NCI-H69 (cell line): Measurements from ENCODE around the gene PIK3R5.
"Not testable (repeated sequence)": the region's sequence is repeated elsewhere in the genome, so short reads cannot be mapped to it uniquely, and the experiment has no call there.

Experiments
- DNase-seq: peaks from one replicate; lab custom pipeline; 2025; lab: John Stamatoyannopoulos, UW

The PIK3R5 gene

DNA sequence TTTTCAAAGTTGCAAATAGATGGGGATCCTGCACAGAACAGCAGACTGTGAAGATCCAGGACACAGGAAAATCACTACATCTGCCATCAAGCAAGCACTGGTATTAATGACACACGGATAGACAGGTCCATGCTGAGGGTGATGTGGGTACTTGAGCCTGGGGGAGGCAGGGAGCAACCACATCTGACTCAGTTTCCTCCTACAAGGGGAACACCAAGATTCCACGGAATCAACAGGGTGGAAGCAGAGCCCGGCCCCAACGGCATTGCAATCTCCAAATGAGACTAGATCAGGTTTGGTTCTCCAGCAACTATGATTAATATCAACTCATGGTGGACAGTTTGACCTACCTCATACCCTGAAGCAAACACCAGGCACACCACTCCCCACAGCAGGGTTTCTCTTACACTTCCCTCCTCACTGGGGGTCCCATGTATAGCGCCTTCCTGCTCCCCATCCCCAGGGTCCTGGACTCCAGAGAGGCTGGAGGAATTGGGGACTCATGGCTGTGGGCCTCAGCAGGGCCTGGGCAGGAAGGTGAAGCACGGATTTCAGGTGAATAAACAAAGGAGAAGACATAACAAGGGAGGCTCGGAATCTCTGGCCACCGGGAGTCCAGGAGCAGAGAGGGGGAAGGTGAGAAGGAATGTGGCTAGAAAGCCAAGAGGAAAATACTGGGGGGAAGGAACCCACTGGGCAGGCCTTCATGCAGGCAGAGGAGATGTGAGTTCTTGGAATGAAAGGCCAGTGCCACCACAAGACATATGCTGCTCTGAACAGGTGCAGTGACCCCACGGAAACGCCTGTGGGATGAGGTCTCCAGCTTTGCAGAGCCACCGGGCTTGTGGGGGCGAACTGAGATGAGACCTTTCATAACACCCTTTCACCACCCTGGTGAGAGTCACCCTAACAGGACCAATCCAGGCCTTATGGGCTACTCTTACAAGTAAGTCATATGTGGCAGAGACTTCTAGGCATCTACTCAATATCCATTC lies 68.6 kb downstream of the PIK3R5 start:
- DNase-seq: no peak

DNA sequence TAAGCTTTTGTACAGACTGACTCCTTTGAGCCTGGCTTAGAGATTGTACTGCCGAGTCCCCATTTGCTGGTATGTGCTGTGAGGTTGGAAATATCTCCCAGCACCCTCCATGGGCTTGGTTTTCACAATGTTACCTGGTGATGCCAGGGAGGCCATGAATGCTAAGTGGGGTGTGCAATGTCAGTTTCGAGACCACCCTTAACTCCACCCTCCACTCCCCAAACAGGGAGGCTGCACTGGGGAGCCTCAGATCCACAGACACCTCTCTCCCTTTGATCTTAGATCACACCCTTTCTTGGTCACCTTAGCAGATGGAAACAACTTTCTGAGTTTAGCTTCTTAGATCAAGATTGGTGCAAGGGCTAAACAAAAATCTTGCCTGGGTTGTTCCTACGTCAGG lies 69.4 kb downstream of the PIK3R5 start:
- no peak for DNase-seq

DNA sequence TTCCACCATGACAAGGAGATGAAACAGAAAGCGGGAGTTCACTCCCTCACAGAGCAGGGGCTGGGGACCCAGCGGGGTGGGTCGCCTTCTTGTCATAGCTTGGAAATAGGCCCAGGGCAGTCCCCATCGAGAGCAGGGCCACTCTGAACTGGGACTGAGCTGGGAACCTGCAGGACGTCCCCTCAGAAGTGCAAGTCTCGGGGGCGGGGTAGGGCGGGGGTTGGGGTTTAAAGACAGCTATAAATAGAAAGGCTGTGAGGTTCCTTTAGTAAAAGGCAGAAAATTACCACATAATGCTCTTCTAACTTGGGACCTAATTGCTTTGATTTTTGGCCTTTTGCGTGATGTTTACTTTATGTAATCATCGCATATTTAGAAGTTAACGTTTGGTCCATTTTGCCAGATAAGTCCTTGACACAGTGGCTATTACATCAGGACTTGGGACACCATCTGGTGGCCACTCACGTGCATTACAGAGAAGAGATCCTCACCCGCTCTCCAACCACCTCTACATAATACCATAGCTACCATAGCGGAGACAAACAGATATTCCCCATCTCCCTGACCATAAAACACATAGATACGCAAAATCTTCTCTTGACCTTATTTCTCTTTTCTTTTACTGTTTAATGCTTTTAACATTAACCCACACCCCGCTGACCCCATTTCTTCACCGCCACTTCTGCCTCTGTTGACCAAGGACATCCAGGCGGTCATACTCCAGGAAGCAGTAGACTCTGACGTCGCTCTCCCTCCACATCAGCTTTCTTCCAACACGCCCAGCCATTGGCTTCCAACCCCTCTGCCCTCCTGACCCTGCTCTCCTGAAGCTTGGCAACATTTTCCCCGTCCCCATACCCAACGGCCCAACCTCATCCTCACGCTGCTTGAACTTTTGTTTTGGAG lies 70.6 kb downstream of the PIK3R5 start:
- DNase-seq: peak; percentile 56

GRCh38 chr17:8894202-8894671 lies 71.3 kb downstream of the PIK3R5 start:
- no peak for DNase-seq

DNA sequence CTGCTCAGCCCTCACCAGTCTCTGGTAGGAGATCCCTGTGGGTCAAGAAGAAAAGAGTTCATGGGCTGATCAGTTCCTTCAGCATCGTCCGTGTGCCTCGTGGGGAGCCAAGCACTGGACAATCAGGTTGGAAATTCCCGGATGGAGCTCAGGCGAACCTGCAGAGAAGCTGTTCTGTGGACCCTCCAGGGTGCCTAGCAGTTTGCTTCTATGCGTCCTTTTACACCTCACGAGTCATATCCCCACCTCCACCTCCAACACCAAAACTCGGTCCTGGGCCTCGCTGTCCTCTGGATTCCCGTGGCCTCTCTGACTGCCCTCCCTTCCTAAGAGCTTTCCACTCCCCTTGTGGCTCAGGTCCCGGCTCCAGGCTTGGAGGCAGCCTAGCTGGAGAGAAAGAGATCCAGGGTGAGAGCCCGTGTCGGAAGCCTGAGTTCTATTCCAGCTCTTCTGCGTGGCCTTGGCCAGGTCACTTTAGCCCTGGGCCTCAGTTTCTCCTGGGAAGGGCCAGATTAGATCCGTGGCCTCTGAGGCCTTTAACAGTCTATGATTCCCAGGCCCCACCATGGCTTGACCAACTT lies 71.8 kb downstream of the PIK3R5 start:
- DNase-seq: no peak

DNA sequence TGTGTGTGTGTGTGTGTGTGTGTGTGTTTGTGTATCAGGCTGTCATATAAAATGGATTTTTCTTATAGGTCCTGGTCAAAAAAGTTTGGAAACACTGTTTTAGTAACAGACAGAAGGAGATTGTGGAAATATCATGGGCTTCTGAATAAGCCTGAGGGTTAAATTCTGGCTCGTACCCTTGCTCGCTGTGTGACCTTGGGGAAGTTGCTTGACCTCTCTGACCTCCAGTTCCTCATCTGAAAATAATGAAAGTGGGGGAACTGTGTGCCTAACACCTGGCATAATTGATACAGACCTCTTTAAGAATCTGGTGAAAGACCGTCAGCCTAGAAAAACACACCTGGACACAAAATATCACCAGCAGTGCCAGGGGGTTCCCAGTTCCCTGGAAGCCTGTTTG lies 72.4 kb downstream of the PIK3R5 start:
- no peak for DNase-seq

DNA sequence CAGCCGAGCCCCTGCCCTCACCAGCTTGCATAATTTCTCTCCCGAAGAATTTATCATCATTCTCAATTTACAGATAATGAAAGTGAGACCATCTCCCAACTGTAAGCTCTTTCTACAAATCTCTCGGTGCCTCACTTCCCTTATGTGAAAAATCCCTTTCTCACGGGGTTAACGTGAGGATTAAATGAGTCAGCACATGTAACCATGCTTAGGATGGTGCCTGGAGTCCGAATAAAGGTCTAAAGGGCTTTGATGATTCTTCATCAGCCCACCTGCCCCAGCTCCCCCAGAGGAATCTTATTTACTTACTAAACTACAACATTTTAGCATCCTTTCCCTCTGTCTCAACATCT lies 73.2 kb downstream of the PIK3R5 start:
- no peak for DNase-seq

GRCh38 chr17:8890671-8891070 lies 74.8 kb downstream of the PIK3R5 start:
- DNase-seq: no peak

DNA sequence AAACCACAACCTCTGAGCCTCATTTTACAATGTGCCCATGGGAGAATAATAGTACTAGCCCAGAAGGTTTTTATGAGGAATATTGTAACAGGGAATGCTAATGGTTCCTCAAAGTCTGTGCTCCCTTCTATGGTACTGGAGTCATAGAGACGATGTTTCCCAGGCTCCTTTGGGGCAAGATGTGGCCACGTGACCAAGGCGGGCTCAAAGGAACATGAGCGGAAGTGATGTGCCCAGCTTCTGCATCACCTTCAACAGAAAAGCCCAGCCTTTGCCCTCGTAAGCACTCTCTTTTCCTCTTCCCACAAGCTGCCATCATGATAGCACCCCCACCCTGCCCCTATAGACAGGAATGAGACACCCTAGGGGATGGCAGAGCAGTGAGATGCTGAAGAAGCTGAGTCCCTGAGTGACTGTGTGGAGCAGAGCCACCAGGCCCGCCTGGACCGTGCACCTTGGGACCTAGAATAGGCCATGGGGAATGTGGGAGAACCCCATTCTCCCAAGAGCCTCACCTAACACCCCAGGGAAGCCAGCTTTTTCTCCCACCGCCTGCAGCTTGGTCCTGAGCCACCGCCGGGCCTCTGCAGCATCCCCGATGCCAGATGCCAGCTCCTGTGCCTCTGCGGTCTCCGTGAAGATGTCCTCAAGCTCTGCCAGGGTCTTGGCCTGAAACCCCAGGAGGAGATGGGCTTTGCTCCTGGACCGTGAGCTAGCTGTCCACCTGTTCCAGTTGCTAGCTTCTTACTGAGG lies 75.9 kb downstream of the PIK3R5 start:
- no peak for DNase-seq

GRCh38 chr17:8888704-8889302 lies 76.7 kb downstream of the PIK3R5 start:
- DNase-seq: no peak

DNA sequence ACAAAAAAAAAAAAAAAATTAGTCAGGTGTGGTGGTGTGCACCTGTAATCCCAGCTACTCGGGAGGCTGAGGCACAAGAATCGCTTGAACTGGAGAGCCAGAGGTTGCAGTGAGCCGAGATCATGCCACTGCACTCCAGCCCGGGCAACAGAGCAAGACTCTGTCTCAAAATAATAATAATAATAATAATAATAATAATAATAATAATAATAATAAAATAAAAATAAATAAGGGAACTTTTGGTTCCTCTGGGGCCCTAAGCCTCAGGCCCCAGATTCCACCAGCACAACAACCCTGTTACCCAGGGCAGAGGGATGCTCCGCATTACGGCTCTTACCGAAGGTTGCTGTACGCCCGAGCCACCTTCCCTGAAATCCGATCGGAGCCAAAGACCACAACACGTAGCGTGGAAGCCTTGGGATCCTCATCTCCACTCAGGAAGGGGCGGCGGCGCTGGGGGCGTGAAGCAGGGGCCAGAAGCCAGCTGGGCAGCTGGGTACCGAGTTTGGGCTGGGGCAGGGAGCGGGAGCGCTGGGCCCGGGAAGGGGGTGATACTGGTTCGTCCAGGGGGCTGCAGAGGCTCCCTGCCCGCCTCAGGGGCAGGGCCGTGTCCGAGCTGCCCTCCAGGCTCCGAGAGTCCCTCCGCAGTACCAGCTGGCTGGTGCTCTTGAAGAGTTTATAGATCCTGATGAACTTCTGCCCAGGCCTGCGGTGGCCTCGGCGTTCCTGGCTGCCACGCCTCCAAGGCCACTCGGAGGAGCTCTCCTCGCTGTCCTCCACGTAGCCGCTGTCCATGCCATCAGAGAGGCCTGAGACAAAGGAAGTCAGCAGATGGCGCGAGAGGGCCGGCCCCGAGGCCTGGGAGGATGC lies 77.4 kb downstream of the PIK3R5 start:
- no peak for DNase-seq

GRCh38 chr17:8887301-8887700 lies 78.2 kb downstream of the PIK3R5 start:
- DNase-seq: peak; percentile 2

- DNase-seq: no peak
Measured at GRCh38 chr17:8885967-8886684, 79.4 kb downstream of the PIK3R5 start.

GRCh38 chr17:8885163-8885966 lies 80.1 kb downstream of the PIK3R5 start:
- DNase-seq: not testable (repeated sequence)

DNA sequence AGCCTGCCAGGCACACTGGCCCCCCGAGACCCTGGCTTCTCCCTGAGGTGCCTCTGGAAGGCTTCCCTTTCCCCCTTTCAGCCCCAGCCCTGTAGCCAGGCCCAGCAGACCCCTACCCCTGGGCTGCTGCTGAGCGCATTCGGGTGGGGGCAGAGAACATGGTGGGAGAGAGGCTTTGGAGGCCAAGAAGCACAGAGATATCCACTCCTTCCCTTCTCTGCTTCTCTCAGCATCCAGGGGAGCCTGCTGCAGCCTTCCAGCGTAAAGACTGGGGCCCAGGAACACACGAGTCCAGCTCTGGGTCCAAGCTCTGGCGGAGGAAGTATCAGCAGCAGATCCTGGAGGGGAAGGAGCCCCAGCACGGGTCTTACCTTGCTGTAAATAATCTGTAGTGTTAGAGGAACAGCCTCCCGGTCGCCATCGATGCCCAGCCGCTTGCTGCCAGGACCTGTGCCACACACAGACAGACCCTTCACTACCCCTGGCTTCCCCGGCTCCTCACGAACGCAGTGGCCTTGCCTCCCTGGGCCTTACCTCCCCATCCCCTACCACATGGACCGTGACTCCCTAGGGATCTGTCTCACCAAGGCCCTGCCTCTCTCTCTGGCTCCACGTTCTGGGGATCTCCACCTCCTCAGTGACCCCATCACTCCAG lies 81.0 kb downstream of the PIK3R5 start:
- no peak for DNase-seq

DNA sequence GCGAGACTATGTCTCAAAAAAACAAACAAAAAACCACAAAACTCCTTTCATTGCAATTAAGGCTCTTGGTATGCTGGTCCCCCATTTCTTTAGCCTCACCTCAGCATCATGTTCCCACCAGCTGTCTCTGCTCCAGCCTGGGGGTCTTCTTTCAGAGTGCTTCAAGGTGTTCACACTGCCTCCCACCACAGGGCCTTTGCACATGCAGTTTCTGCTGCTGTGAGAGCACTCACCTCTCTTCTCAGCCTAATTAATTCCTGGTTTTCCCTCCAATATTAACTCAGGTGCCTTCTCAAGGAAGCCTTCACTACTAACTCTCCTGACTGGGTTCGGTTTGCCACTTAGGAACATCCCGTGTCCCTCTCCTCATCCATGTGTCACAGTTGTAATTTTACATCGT lies 82.2 kb downstream of the PIK3R5 start:
- DNase-seq: no peak

DNA sequence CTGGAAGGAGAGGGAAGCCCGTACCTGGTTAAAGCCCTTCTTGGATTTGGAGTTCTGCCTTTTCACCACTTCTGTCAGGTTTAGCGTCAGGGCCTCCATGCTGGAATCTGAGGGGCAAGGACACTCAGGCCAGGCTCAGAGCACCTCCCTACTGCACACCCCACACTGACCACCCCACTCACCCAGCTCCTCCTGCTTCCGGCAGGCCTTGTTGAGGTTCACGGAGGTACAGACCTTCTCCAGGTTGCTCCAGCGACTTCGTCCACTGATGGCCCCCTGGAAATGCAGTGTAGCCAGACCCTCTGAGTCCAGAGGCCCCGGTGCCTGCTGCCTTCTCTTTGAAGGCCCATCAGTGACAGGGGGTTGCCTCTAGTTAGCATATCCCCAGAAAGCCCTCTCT lies 83.9 kb downstream of the PIK3R5 start:
- DNase-seq: no peak

GRCh38 chr17:8880466-8880865 lies 85.0 kb downstream of the PIK3R5 start:
- no peak for DNase-seq
